Panc1 (cell line): ENCODE data around the gene ZBED5. TPM values are rescaled to one million over a fixed set of nuclear protein-coding genes. Genes with fewer than 3 reads are reported as not detected.

ENCODE experiments used
- ATAC-seq: fragments of 200-7000 bp; cut with Tn5 transposase; 2 replicates; pipeline ENCODE4 v1.9.1; 2020; ENCODE audit warnings: mild to moderate bottlenecking, moderate library complexity
- BruUV-seq: library from RNA; stranded (reverse); fragments of 400-500 nt; replicated peaks from 2 replicates; lab custom pipeline; 2021; lab: Mats Ljungman, UMichigan
- CTCF ChIA-PET: fragments of 300-600 bp; sonication (Branson Sonifier 250); formaldehyde crosslinking; loops from one replicate; lab custom pipeline; 2022; ENCODE audit warnings: antibody characterized with exemption; lab: Charles Lee
- POLR2A ChIA-PET: fragments of 300-600 bp; sonication (Branson Sonifier 250); formaldehyde crosslinking; loops from one replicate; lab custom pipeline; 2022; ENCODE audit warnings: antibody characterized with exemption; lab: Charles Lee
- DNase-seq: peaks from one replicate; pipeline ENCODE4 v3.0.0-alpha.2; 2010; ENCODE audit warnings: low read depth, low spot score
- H3K27ac ChIP-seq: 2 replicates; pipeline ENCODE4 v1.5.1; 2011; ENCODE audit warnings: mild to moderate bottlenecking, low read length, inconsistent platforms
- H3K27me3 ChIP-seq: fragments of 200-500 bp; sonication (Bioruptor generic); 2 replicates; pipeline ENCODE4 v1.6.0; 2014; ENCODE audit warnings: low read length, inconsistent platforms; ENCODE audit not compliant: control insufficient read depth, insufficient read depth
- H3K36me3 ChIP-seq: fragments of 200-500 bp; sonication (Bioruptor generic); 2 replicates; pipeline ENCODE4 v1.5.1; 2014; ENCODE audit warnings: inconsistent platforms, mild to moderate bottlenecking, low read length, moderate library complexity; ENCODE audit not compliant: control insufficient read depth, insufficient read depth
- H3K4me1 ChIP-seq: 2 replicates; pipeline ENCODE4 v1.5.1; 2011; ENCODE audit warnings: inconsistent platforms, mild to moderate bottlenecking, low read length, moderate library complexity; ENCODE audit not compliant: control insufficient read depth, insufficient read depth
- H3K4me3 ChIP-seq, 2 experiments: 2 replicates each; pipeline ENCODE4 v1.5.1; 2011 to 2012; ENCODE audit warnings: low read depth in 2 of 2, low read length in 2 of 2, mild to moderate bottlenecking in 2 of 2, inconsistent platforms in 1 of 2, moderate library complexity in 1 of 2
- H3K9me3 ChIP-seq: fragments of 200-500 bp; sonication (Bioruptor generic); 2 replicates; pipeline ENCODE4 v1.5.1; 2014; ENCODE audit warnings: low read depth, mild to moderate bottlenecking, inconsistent platforms, low read length, moderate library complexity; ENCODE audit not compliant: control insufficient read depth, insufficient read depth
- POLR2AphosphoS5 ChIP-seq: IDR thresholded peaks from 2 replicates; pipeline ENCODE4 v1.6.1; 2012; ENCODE audit warnings: mild to moderate bottlenecking, low read depth, low read length, moderate library complexity
- SIN3A ChIP-seq: IDR thresholded peaks from 2 replicates; pipeline ENCODE4 v1.6.1; 2012; ENCODE audit warnings: low read depth, mild to moderate bottlenecking, low read length, moderate library complexity, borderline replicate concordance; ENCODE audit not compliant: insufficient read depth
- TCF7L2 ChIP-seq: IDR thresholded peaks from 2 replicates; pipeline ENCODE4 v1.6.1; 2011; ENCODE audit warnings: mild to moderate bottlenecking, low read depth, low read length, inconsistent platforms
- in situ Hi-C: cut with HindIII; loops from 2 replicates; pipeline ENCODE4 v1.10.0; 2016; ENCODE audit warnings: low sequenced_read_pairs, low pct_unique_long_range_greater_than_20kb
- intact Hi-C: fragments of 100-400 bp; cut with micrococcal nuclease; formaldehyde crosslinking; loops from one replicate; pipeline ENCODE4 v1.10.0; 2022; ENCODE audit not compliant: unreplicated experiment
- total RNA-seq: library from RNA; stranded (reverse); gene quantifications from one replicate; pipeline ENCODE4 v1.2.1, GENCODE V29; 2021; ENCODE audit not compliant: unreplicated experiment
- TF ChIP-seq, protein P1 (sequence below), 2 experiments: IDR thresholded peaks; 2 replicates each; pipeline ENCODE4 v1.6.1; 2011 to 2012; ENCODE audit warnings: low read depth in 2 of 2, control low read depth in 1 of 2, low read length in 1 of 2, mild to moderate bottlenecking in 1 of 2, moderate library complexity in 1 of 2; ENCODE audit not compliant: insufficient read depth in 1 of 2
- TF ChIP-seq, protein P2 (sequence below): fragments of 450-650 bp; IDR thresholded peaks from 2 replicates; pipeline ENCODE4 v1.5.1; 2017; ENCODE audit warnings: mild to moderate bottlenecking

ZBED5 gene
- total RNA-seq, 1 experiment from 2014 or later: 114 TPM

DNA sequence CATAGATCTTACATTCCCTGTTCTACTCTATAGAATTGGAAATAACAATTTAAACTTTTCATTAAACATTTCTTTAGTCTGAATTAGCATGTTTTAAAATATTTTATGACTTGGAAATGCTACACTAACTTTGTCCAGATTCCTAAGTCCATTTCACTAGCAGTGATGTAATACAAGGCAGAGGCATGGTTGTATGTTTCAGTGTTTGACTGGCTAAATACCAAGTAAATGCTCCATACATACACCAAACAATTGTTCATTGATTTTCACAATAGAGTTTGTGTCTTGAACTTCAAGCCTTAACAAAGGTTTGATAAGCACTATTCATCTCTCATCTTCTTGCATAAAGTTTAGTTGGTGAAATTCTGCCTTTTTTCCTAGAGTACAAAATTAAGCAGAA lies 13.5 kb downstream of the ZBED5 start:
- POLR2A ChIA-PET: no interaction called here
- intact Hi-C loops: no loop called here
- ATAC-seq: no peak

DNA sequence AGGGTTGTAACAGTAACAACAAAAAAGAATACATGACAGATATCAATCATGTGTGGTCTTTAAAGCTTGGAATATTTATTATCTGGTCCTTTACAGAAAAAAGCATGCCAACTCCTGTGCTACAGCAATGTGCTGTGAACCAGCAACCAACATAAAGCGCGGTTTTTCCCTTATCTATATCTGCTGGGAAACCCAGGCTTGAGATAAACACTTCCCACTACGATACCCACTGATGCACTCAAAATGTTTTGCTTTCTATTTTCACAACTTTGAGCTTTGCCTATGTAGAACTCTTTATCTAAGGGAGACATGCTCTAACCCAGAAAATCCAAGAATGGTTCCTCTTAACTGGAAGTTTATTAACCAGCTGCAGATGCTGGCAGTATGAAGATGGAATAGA lies 19.0 kb downstream of the ZBED5 start:
- ChIA-PET CTCF (no interaction called here), POLR2A (interaction anchor here (1.4 kb wide), 1 partner anchor 31 kb away, joined by 4 read pairs; no protein-coding TSS in a partner anchor)
- intact Hi-C loops (no loop called here), in situ Hi-C loops (no loop called here)
- no TSS peak for BruUV-seq
- H3K27ac ChIP-seq: no peak overlapping the region
- DNase-seq (no peak), ATAC-seq (no peak)
- H3K27me3 ChIP-seq: no peaks in the 10 kb centered on the region
- H3K36me3 ChIP-seq: no peaks in the 10 kb centered on the region
- H3K9me3 ChIP-seq: no peaks in the 10 kb centered on the region
- H3K4me1 ChIP-seq: no peaks in the 10 kb centered on the region
- H3K4me3 ChIP-seq: no peak overlapping the region
- no peak for TF ChIP-seq SIN3A
- TF ChIP-seq, protein P1, sequence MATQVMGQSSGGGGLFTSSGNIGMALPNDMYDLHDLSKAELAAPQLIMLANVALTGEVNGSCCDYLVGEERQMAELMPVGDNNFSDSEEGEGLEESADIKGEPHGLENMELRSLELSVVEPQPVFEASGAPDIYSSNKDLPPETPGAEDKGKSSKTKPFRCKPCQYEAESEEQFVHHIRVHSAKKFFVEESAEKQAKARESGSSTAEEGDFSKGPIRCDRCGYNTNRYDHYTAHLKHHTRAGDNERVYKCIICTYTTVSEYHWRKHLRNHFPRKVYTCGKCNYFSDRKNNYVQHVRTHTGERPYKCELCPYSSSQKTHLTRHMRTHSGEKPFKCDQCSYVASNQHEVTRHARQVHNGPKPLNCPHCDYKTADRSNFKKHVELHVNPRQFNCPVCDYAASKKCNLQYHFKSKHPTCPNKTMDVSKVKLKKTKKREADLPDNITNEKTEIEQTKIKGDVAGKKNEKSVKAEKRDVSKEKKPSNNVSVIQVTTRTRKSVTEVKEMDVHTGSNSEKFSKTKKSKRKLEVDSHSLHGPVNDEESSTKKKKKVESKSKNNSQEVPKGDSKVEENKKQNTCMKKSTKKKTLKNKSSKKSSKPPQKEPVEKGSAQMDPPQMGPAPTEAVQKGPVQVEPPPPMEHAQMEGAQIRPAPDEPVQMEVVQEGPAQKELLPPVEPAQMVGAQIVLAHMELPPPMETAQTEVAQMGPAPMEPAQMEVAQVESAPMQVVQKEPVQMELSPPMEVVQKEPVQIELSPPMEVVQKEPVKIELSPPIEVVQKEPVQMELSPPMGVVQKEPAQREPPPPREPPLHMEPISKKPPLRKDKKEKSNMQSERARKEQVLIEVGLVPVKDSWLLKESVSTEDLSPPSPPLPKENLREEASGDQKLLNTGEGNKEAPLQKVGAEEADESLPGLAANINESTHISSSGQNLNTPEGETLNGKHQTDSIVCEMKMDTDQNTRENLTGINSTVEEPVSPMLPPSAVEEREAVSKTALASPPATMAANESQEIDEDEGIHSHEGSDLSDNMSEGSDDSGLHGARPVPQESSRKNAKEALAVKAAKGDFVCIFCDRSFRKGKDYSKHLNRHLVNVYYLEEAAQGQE (IDR thresholded peaks at IDR 0.05; ENCODE audit: insufficient read depth in 1 of 2, low read depth in 2 of 2, low read length in 1 of 2): no peak
- TF ChIP-seq, protein P2, sequence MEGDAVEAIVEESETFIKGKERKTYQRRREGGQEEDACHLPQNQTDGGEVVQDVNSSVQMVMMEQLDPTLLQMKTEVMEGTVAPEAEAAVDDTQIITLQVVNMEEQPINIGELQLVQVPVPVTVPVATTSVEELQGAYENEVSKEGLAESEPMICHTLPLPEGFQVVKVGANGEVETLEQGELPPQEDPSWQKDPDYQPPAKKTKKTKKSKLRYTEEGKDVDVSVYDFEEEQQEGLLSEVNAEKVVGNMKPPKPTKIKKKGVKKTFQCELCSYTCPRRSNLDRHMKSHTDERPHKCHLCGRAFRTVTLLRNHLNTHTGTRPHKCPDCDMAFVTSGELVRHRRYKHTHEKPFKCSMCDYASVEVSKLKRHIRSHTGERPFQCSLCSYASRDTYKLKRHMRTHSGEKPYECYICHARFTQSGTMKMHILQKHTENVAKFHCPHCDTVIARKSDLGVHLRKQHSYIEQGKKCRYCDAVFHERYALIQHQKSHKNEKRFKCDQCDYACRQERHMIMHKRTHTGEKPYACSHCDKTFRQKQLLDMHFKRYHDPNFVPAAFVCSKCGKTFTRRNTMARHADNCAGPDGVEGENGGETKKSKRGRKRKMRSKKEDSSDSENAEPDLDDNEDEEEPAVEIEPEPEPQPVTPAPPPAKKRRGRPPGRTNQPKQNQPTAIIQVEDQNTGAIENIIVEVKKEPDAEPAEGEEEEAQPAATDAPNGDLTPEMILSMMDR: no peak
- no peak for TF ChIP-seq TCF7L2

More for the DNA sequence above, 13.5 kb downstream of the ZBED5 start:
- CTCF ChIA-PET: no interaction called here
- in situ Hi-C loops: no loop called here
- H3K27me3 ChIP-seq: no peaks in the 10 kb centered on the region
- H3K36me3 ChIP-seq: no peaks in the 10 kb centered on the region
- BruUV-seq: no TSS peak
- H3K27ac ChIP-seq: no peak overlapping the region
- H3K4me1 ChIP-seq: no peaks in the 10 kb centered on the region
- H3K9me3 ChIP-seq: no peaks in the 10 kb centered on the region
- DNase-seq: no peak
- TF ChIP-seq, protein P2: no peak
- TF ChIP-seq, protein P1 (IDR thresholded peaks at IDR 0.05; ENCODE audit: insufficient read depth in 1 of 2, low read depth in 2 of 2, low read length in 1 of 2): no peak
- no peak for TF ChIP-seq SIN3A
- TF ChIP-seq TCF7L2: no peak
- no peak for TF ChIP-seq POLR2AphosphoS5
- H3K4me3 ChIP-seq: no peak overlapping the region
